Fibroblast of skin of left biceps (primary cell): Measurements from ENCODE around the gene F12.

Experiments used
- DNase-seq, 2 experiments: peaks; one replicate each; pipeline ENCODE4 v3.0.0-alpha.2; 2013; ENCODE audit warnings: low read depth in 2 of 2

F12 gene

DNA sequence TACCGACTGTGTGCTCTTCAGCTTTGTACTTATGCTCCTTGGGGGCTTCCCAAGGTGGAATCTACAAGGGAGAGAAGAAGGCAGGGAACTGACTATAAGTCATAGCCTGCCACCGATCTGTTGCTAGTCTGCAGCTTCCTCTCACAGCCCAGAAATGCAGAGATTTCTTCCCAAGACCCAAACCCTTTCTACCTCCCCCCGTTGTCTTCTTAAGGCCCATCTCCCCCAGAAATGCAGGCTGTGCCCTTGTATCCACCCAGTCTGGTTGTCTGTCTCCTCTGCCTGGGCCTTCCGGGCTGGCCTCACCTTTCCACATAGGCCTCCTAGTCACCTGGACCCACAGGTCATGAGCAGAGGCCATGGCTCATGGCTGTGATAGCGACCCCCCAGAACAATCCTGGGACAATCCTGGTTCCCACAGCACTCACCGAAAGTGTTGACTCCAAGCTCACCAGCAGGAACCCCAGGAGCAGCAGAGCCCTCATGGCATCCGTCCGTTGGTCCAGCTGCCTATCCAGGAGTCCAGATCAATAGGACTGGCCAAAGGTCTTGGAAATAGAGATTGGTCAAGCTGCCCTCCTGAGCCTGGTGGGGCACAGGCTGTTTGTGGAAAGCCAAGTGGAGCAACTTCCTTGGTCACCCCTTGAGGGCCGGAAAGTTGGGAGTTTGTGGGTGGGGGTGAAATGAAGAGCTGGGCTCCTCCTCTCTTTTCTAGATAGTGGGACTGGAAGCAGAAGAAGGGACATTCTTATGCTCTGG lies at the start of gene F12:
TSS of gene F12 (minus strand) at position 522 of the 759 bp plus-strand sequence. CDS start at position 485, 37 bp downstream.
- DNase-seq, result no peak

DNA sequence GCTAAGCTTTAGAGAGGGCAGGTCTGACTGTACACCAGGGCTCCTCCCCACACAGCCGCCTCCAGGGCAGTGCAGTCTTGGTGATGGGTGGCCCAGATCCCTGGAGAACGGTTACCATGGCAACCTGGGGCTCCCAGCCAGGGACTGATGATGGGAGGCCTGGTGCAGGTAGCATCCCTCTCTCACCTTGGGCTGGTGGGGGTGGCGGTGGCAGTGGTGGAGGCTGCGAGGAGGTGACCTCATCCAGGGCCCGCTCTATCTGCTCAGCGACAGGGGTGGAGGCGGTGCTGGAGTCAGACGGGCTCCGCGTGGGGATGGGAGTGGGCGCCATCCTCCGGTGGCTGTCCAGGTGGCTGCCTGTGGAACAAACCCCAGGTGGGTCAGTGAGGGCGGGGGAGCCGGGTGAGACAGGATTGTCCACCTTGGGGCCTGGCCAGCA lies 49.6 kb upstream of the F12 start:
- DNase-seq, result no peak

DNA sequence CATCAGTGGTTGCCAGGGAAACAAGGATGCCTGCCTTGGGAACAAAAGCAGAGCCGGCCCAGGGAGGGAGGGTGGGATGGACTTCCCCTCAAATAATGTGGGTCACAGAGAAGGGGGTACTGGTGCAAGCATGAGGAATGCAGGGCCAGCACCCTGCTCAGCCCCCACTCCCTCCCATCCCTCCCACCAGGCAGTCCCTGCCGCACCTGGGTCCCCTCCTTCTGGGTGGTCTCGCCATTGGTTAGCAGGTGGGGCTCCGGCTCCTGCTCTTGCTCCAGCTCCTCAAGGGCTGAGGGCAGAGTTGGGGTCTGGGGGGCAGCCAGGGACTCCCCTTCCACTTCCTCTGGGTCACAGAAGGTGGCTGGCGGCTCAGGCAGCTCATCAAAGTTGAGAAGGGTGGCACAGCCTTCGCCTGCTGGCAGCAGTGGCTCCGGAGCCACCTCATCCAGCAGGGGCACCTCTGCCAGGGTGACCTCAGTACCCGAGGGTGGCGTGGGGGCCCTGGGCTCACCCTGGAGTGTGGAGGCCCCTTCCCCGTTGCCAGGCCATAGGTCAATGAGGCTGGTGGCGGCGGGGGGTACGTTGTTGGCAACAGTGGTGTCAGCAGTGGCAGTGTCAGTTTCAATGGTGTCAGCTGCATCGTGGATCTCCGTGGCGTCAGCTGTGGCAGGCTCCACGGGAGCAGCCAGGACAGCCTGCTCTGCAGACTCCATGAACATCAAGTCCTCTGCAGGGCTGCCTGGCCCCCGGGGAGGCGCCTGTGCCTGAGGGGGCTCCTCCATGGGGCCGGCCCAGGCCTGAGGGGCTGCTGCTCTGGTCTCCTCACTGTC lies 48.7 kb upstream of the F12 start:
- no peak for DNase-seq

DNA sequence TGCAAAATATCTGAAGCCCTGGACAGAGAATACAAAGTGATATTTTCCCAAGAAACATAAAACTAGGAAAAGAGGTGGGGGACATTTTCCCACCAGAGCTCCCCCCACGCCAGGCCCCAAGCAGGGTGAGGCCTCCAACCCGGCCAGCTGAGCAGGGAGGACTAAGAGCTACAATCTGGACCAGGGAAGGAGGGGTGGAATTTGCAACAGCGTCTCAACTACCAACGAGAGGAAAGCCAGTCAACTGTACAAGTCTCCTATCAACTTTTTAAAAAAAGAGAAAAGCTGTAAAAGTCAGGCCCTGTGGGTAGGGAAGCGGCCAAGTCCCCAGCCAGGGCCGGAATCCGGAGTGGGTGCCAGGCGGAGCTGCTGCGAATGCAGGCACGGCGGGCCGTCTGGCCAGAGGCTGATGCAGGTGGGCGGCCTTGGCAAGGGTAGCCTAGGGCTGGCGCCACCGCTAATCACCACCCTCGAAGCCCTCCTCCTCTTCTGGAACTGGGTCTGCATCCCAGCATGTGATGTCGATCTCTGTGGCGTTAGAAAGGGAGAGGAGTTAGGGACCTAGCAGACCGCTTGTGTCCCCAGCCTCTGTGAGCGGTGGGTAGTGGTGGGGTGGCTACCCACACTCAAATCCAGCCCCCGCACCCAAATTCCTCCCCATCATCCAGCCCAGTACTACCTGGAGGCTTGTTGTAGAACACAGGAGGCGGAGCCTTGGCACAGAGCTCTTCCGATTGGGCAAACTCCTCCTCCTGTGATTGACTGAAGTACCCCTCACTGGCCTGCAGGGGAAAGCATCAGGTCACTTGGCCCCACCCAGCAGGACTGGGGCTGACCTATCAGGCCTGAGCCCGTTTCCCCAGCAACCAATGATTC lies 47.9 kb upstream of the F12 start:
- peak; percentile 77 to 85 for DNase-seq

DNA sequence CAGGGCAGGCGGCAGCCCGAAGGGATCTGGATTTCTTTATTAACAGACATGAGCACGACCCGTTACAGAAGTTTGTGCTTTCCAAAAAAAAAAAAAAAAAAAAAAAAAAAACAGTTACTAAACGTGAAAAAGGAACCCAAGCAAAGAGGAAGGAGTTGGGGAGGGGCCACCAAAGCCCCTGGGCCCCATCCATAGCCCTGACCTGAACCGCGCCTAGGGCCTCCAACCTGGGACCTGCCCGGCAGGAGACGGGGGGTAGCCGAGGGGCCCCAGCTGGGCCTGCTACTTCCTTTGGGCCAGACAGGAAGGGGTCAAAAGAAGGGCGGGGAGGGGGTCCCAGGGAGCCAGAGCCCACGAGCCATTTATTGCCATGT lies 47.2 kb upstream of the F12 start:
- DNase-seq, result no peak

DNA sequence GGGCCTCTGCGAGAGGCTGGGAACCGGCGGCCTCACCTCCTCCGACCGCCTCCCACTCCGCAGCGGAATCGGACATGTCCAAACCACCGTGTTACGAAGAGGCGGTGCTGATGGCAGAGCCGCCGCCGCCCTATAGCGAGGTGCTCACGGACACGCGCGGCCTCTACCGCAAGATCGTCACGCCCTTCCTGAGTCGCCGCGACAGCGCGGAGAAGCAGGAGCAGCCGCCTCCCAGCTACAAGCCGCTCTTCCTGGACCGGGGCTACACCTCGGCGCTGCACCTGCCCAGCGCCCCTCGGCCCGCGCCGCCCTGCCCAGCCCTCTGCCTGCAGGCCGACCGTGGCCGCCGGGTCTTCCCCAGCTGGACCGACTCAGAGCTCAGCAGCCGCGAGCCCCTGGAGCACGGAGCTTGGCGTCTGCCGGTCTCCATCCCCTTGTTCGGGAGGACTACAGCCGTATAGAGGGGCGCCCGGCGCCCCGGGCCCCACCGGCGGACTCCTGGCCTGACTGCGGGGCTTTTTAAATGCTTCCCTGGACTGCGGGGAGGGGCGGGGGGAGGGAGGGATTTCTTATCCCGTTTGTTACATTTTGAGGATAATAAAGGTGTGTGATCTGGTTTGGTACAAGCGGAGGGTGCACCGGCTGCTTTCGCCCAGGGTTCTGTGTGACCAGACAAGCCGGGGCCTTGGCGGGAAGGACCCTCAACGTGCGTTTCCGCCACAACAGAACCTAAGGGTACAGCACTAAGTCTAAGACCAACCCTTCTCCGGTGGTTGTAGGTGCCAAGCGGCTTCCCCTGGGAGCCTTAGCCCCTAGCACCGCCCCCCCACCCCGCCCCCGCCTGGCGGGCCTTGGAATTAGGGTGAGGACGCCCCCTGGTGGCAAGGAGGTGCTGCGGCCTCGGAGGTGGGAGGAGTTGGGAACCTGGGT lies 46.6 kb upstream of the F12 start:
- peak; percentile 55 to 58 for DNase-seq

DNA sequence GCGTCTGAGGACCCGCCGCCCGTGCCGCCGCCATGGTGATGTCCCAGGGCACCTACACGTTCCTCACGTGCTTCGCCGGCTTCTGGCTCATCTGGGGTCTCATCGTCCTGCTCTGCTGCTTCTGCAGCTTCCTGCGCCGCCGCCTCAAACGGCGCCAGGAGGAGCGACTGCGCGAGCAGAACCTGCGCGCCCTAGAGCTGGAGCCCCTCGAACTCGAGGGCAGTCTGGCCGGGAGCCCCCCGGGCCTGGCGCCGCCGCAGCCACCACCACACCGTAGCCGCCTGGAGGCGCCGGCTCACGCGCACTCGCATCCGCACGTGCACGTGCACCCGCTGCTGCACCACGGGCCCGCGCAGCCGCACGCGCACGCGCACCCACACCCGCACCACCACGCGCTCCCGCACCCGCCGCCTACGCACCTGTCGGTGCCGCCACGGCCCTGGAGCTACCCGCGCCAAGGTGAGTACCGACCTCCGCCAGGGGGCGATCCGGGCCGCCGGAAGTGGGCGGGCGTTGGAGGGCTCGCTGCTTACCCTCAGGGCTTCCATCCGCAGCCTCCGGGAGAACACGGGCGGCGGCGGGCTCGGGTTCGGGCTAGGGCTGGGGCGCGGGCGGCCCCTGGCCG lies 45.8 kb upstream of the F12 start:
- no peak for DNase-seq

DNA sequence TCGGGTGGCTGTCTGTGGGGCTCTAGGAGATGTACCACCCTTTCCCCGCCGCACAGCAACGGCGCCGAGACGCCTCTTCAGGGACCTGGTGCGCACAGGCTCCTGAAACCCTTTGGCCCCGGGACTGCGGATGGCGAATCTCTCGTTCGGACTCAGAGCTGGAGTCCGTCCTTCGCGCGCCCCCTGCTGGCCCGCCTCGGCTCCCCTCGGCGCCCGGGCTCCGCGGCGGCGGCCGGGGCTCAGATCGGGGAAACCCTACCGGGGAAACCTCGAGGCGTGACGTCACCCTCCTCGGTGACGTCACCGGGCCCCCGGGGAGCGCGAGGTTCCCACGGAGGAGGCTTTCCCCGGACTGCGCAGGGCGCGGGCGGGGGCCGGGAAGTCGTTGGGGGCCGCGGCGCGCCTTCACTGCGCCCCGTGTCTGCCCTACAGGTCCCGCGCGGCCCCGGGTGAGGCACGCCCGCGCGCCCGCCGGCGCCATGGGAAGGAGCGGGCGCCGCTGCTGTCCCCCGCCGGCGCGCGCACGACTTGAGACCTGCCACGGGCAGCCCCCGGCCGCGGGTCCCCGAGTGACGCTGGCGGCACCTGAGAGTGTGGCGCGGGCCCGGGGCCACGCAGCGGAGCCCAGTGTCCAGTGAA lies 45.2 kb upstream of the F12 start:
- peak; percentile 64 to 68 for DNase-seq

DNA sequence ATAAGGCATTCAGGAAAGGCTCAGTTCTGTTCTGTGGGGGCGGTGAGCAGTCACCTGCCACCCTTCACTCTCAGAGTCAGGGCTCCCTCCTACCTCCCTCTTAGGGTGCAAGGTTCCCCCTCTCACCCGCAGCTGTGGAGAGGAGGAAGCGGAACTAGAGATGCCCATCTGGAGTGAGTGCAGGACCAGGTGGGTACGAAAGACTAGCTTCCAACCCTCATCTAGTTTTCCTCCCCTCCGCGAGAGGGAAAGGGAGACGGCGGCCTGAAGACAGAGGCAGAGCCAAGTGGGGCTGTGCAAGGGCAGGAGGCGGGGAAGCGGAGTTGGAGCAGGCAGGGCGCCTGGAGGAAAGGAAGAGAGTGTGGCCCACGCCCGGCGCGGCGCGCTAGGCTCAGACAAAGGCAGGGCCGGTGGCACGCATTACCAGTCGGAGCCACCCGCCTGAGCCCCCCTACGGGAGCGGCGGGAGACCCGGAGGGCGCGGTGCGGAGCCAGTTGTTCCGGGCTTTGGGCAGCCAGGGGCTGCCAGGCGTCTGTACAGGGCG lies 44.6 kb upstream of the F12 start:
- no peak for DNase-seq

DNA sequence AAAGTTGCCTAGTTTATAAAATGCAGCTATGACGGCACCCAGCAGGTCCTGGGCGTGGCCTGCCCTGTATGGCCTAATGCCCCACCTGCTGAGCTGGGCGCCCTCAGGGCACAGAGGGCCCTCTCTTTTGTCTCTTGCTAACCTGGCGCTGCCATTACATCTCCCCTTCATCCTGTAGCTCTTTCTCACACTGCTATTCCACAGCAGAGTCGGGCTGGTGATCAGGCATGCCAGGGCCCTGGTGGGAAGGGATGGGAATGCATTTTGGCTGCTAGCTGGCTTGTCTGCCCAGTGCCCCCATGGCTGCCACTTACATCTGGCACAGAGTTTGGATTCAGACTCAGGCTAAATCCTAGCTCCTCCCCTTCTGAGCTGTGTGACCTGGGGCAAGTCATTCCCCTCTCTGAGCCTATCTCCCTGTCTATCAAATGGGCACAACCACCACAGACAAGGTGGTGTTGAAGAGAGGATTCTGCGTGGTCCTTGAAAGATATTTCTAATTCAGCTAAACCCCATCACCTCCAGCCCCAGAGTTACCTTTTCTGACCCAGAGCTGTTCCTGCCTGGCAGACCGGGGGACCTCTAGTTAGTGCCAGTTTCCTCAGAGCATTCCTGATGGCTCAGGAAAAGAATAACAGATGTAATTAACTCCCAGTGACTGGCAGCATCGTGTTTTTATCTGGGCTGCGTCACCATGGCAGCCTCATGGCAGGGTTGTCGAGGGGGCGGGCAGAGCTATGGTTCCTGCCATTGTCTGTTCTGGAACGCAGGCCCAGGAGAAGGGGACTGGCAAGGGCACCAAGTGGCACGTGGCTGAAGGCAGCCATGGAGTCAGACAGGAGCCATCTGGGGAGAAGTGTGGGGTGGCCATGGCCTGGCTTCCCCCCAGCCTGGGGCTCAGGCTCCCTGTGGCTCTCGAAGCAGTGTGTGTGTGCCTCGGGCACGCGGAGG lies 43.6 kb upstream of the F12 start:
- no peak for DNase-seq

DNA sequence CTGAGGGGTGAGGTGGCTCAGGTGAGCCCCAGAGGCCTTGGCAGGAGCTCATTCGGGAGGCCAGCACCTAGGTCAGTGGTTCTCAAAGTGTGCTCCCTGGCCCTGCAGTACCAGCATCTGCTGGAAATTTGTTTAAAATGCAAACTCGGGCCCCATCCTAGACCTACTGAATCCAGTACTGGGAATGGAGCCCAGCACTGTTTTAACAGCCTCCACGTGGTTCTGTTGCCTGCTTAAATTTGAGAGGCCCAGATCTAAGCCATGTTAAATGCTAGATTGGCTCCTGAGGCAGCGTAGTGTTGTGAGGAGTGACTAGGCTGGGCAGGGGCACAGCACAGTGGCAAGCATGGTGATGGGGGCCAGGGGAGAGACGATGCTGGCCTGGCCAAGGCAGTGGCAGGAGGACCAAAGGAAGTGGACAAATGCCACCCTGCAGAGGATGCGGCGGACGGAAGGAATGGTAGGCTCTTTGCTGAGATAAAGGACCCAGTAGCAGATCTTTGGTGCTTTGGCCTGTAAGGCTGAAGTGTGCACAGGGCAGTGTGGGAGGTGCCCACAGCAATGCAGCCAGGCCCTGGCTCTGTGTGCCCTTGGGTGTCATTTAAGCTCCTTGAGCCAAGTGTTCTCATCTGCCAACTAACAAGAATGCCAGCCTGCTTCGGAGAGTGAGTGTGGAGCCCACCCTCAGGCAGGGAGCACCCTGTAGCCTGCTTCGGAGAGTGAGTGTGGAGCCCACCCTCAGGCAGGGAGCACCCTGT lies 41.5 kb upstream of the F12 start:
- DNase-seq, result no peak

DNA sequence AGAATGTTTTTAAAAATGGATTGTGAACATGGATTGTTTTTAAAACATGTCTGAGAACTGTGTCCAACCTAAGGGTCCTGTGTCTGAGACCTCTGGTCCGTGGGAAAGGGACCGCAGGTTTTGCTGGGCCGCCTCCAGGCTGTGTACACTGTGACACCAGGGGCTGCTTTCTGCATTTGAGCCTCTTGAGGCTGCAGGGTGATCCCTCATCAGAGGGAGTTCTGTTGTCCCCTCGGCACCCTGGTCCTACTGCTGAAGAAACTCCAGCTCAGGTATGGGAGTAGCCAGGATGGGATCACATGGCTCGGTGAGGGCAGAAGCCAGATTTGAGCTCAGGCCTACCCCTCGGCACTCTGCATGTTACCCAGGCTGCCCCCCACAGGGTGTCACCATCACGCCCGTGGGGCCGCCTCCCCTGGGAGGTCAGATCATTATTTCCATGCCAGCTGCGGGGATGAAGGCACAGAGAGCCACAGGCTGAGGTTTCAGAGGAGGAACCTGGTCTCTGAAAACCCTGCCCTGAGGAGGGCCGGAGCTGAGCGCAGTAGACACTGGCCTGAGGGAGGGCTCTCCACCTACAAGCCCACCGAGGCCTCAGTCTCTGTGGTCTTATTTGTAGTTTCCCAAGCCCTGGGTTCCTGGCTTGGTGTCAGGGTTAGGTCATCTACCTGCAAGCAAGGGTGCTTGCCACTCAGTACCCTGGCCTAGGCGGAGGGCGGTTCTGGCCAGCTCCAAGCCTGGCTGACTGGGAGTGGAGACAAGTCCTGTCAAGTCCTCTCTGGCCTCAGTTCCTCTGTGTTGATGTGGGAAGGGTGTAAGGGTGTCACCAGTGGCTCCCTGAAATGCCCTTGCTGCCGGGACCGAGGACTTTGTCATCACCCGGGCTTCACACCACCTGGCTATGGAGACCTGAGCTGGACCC lies 40.0 kb upstream of the F12 start:
- no peak for DNase-seq

DNA sequence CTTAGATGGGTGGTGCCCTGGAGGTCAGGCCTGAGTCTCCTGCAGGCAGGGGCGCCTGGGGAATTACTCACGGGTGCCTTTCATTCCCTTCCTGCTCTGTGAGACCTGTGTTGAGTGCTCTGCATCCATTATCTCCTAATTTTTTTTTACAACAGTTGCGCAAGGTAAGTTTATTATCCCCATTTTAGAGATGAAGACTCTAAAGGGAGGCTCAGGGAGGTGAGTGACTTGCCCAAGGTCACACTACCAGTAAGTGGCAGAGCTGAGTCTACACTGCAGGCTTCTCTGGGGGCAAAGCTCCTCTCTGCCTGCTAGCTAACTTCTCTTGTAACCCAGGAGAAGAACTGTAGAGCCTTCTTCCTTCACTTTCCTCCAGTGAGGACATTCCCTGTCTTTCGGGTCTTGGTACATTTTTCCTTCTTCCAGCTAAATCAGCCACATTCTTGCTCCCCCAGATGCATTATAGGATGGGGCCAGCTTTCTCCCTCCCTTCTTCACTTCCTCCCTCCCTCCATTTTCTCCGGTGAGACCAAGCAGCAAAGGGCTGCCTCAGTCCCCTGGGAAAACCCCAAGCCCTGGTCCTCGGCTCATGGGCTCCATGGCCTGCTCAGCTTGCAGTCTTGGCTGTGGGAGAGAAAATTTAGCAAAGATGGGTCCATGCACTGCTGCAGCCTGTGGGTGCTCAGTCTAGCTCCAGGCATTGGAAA lies 39.0 kb upstream of the F12 start:
- no peak for DNase-seq

DNA sequence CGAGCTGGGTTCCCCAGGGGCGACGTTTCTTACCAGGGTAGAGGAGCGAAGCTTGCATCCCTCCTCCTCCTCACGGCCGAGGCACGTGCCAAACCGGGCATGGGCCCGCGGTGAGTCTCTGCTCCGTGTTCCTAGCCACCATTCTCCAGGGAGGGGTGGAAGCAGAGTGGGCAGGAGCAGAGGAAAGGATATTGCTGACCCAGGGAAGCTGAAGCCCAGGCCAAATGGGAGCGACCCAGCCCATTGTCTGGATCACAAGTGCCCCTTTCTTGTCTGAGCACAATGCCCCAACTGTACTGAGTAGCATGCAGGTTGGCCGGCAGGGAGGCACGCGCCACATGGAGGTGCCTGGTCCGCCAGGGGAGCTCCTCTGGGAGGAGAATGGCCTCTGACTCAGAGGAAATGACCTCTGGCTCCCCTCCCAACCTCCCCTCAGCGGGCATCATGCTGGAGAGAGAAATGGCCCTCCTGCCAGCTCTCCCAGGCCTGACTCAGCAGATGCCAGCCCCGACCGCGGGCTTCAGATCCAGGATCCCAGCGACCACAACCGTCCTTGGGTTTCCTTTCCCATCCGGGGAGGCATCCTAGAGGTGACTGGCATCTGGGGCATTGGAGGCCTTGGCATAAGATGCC lies 38.4 kb upstream of the F12 start:
- DNase-seq, result no peak

DNA sequence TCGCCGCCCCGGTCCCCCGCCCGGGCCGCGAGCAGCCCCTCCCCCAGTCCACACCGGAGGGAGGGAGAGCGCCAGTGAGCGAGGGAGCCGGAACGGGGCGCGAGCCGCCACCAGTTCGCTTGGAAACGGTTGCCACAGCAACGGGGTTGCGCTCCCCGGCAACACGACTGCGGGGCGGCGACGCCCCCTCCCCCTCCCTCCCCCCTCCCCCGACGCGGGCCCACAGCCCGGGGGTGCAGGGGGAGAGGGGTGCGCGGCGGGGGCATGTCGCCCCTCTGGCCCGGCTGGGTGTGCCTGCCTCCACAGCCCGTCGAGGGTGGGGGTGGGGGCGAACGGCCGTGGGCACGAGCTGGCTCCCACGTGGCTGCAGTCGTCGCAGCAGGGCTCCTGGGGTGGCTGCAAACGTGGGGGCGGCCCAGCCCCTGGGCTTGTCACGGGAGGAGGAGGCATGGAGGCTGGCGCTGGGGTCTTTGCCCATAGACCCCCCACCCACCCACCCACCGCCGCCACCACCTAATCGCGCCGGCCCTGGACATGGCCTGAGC lies 37.8 kb upstream of the F12 start:
- no peak for DNase-seq
